GM12801 (cell line): Measurements from ENCODE around the gene GRM8.

ENCODE experiments used
- TF ChIP-seq, protein P1 (sequence below): IDR thresholded peaks from one replicate; pipeline ENCODE4 v1.5.1; 2011; ENCODE audit warnings: control low read depth; ENCODE audit not compliant: insufficient read length; ENCODE audit errors: extremely low read depth

GRM8 gene

GRCh38 chr7:127029823-127030222 lies 222.9 kb downstream of the GRM8 start:
- TF ChIP-seq, protein P1, sequence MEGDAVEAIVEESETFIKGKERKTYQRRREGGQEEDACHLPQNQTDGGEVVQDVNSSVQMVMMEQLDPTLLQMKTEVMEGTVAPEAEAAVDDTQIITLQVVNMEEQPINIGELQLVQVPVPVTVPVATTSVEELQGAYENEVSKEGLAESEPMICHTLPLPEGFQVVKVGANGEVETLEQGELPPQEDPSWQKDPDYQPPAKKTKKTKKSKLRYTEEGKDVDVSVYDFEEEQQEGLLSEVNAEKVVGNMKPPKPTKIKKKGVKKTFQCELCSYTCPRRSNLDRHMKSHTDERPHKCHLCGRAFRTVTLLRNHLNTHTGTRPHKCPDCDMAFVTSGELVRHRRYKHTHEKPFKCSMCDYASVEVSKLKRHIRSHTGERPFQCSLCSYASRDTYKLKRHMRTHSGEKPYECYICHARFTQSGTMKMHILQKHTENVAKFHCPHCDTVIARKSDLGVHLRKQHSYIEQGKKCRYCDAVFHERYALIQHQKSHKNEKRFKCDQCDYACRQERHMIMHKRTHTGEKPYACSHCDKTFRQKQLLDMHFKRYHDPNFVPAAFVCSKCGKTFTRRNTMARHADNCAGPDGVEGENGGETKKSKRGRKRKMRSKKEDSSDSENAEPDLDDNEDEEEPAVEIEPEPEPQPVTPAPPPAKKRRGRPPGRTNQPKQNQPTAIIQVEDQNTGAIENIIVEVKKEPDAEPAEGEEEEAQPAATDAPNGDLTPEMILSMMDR = no peak

DNA sequence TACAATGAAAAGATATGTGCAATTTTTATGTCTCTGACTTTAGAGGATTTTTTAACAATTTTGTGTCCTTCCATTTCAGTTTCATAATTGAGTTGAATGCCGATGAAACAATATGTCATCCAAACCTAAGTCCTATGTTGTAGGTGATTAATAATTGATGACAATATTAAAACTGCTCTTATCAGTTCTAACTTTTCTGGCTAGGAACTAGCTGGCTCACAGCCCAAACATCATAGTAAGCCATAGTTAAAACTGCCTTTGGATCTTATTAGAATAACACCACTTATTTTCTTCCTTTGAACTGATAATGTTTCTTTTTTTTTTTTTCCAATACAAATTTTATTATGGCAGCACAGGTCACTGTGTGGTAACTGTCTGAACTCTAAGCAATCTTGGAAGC lies 230.9 kb downstream of the GRM8 start:
- TF ChIP-seq, protein P1 = no peak

DNA sequence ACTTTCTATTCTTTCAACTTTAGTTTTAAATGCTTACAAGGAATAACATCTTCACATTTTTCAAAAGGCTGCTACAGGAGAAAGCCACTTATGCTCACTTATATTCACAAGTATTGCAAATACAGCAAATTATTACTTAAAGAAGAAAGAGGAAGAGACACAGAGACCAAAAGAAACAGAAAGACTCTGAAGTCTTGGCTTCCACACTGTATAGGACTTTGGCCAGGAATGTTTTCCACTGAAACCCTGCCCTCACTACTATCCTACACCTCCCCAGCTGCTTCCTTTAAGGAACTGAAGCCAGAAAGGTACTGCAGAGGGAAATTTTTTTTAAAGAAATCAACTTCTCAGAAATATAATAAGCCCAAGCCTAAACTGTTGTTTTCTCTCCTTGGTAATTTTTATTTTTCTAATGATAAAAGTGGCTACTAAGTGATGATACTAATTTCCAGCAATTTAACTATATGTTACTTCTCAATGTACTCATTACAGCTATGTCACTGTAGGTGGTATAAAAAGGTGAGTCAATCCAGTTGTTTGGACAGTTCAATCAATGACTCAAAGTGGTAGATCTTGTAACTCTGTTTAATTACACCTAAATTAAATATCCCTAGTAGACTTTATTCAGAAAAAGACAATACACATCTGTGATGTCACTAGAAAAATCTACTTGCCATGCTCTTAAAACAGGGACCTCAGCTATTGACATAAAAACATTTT lies 231.6 kb downstream of the GRM8 start:
- TF ChIP-seq, protein P1 = no peak

GRCh38 chr7:127018889-127019288 lies 233.9 kb downstream of the GRM8 start:
- TF ChIP-seq, protein P1 = no peak

GRCh38 chr7:127017196-127017595 lies 235.5 kb downstream of the GRM8 start:
- TF ChIP-seq, protein P1 = no peak

DNA sequence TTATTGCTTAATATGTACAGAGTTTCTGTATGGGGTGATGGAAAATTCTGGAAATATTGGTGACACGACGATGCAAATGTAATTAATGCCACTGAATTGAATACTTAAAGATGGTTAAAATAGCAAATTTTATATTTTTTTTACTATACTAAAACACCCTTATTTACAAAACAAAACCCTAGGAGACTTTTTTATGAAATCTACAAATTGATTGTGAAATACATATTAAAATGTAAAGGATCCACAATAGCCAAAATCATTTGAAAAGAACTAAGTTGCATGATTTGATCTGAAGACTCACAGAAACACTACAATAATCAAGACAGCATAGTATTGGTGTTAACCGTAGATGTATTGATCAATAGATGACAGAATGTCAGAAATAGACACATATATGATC lies 252.0 kb downstream of the GRM8 start:
- TF ChIP-seq, protein P1 = no peak

DNA sequence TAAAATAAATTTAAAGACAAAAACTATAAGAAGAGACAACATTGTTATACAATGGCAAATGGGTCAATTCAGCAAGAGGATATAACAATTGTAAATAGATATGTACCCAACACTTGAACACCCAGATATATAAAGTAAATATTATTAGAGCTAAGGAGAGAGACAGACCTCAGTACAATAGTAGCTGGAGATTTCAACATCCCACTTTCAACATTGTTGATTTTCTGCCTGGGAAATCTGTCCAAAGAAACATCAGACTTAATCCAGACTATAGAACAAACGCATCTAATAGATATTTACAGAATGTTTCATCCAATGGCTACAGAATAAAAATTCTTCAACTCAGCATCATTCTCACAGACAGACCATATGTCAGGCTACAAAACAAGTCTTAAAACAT lies 256.1 kb downstream of the GRM8 start:
- TF ChIP-seq, protein P1 = no peak
